GM19467 (cell line): Measurements from ENCODE around the gene EYS.
"Not testable (repeated sequence)": the region's sequence is repeated elsewhere in the genome, so short reads cannot be mapped to it uniquely, and the experiment has no call there.

ENCODE experiments used
- ATAC-seq: cut with Tn5 transposase; IDR thresholded peaks from one replicate; pipeline ENCODE4 v1.9.1; 2021; ENCODE audit warnings: mild to moderate bottlenecking, moderate library complexity; ENCODE audit not compliant: unreplicated experiment

The EYS gene

GRCh38 chr6:64030950-64031618, 1675.9 kb downstream of the EYS start:
- not testable (repeated sequence) for ATAC-seq

DNA sequence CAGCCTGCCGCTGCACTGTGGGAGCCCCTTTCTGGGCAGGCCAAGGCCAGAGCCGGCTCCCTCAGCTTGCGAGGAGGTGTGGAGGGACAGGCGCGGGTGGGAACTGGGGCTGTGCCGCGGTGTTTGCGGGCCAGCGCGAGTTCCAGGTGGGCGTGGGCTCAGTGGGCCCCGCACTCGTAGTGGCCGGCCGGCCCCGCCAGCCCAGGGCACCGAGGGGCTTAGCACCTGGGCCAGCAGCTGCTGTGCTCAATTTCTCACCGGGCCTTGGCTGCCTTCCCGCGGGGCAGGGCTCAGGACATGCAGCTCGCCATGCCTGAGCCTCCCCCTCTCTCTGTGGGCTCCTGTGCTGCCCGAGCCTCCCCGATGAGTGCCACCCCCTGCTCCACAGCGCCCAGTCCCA, 1683.3 kb downstream of the EYS start:
- no peak for ATAC-seq

DNA sequence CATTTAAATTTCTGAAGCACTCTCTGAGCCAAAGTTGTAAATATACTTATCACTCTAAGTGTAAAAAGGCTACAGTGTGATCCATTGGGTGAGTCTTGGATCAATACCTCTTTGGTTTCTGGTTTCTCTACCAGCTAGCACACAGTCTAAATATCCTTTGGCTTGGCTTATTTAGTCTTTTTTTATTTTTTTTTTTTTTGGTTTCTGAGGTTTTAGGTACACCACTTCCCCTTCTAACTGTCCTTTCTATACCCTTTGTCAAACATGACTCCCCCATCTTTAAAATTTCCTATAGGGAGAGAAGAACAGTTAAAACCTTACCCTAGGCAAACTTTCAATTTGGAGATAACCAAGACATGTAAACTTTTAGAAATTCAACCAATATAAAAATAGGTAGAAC, 1692.4 kb downstream of the EYS start:
- ATAC-seq: no peak

DNA sequence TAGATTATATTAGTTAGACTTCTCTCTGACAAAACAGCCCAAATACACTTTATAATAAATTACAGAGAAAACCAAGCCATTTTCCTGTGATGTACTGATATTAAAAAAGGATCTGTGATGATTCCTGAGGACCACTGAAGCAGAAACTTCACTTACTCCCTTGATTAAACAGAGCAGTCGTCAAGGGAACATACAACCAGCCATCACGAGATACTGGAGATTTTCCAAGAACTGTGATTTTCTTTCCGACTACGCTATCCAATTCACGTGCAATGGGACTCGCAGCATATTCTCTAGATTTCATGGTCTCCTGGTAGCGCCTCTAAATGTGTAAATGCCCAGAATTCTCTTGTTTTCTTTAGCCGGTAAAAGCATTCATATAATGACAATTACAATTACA, 1694.0 kb downstream of the EYS start:
- ATAC-seq: no peak

DNA sequence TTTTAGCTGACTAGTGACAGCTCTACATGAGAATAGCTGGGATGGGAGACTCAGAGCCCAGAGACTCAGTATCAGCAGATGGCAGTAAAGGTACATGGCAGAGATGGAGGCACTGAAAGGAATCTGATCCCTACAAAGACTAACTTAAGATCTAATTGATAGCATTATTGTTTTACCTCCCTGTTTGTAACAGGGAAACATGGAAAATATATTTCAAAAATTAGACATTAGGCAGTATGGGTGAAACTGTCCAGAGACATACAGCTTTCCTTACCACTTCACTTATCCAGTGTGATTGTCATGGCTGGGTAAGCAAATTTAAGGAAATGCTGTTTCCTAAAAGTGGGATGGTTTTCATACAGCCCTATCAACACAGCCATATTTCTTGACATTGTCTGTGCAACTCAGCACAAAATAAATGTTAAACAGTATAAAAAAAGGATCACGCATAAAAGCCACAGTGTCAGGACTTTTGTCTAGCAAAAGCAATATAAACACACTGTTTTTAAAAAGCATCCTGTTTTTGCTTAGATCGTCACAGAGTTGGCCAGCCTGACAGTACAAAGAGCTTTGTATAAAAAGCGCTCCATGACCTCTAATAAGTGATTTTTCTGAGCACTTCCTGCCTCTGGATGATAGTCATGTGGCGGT, 1694.5 kb downstream of the EYS start:
- ATAC-seq: no peak

GRCh38 chr6:64010666-64011065, 1696.4 kb downstream of the EYS start:
- no peak for ATAC-seq

DNA sequence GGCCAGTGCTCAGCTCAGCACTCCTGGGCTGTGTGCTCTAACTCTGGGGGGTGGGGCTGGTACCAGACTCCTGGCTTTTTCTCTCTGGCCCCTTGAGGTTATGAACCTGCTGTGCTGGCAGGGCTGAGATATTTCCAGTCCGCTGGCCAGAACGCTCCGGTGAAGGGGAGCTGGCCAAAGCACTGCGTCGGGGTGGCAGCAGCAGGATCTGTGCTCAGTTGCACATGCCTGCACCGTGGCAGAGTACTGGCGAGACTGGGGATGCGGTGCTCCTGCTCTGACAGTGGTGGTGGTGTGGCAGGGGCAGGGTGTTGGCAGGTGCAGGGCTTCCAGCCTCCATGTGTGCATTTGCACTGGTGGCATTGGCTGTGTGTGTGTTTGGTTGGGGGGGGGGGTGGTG, 1697.0 kb downstream of the EYS start:
- no peak for ATAC-seq

- no peak for ATAC-seq
Observed at GRCh38 chr6:64006246-64006645, 1700.8 kb downstream of the EYS start.

DNA sequence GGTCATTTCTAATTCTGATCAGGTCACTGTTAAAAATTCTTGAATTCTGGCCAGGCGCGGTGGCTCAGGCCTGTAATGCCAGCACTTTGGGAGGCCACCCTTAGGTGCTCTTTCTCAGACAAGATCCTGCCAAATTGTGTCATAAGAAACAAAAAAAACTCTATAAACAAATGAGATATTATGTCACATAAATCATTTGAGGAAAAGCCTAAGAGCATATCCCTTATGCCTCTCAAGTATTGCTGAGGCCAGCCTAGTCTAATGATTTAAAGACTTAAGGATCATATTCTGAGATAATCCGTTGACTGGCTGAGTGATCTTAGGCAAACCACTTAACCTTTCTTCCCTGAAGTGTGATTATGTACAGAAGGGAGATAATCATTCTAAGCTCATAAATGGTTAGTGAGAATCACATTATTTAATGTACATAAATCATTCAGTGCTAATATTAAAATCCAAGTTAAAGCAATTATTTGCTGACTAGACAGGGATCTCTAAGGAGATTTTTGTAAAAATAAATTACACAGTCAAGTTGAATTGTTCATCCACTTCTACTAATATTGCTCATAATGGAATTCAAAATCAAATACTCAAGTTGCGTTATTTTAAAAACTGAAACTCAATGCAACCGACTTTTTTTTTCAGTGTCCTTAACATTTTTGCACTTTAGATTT, 1706.1 kb downstream of the EYS start:
- ATAC-seq: no peak

DNA sequence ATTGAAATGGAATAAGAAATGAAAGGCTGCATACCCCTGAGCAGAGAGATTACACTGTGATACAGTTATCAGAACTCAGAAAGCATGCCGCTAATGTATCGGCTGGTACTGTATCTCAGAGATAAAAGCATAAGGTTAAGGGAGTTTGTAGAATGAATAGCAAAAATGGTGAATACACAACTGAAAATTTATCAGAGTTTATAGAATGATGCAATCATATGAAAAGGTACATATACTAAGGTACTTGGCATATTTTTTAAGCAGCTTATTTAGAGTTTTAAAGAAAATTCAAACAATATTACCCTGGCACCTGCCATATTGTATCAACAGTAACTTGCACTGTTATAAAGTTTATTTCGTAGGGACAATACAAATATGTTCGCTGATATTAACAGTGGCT, 1707.4 kb downstream of the EYS start:
- no peak for ATAC-seq

- ATAC-seq: no peak
Observed at GRCh38 chr6:63998991-63999390, 1708.0 kb downstream of the EYS start.

DNA sequence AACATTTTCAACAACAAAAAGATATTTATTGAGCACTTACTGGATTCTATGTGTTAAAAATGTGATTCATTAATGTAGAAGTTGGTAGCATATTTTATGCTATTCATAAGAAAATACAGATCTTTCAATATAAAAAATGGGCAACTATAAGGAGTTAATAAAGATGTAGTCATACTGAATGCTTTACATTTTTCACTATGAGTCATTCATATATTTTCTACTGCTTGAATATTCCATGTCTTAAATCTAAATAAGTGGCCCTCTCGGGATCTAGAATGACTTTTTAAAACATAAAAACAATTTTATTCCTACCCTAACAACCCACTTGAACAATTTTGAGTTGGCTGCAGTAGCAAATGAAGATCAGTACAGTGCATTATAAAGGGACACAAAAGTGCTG, 1709.3 kb downstream of the EYS start:
- ATAC-seq: no peak

DNA sequence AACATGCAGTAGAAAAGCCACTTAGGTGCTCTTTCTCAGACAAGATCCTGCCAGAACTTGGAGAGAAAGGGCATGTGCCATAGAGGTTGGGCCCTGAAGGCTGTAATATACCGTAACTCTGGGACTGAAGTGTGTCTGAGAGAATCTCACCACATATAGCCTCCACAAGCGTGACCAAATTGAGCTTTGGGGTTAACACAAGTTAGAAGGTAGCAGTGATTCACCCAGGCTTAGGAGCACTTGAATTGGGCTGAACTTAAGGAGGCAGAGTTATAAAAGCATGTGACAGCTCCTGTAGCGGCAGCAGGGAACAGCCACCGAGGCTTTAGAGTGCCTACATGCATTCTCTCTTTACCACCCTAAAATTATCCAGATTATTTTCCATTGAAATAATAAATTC, 1709.8 kb downstream of the EYS start:
- ATAC-seq: no peak

DNA sequence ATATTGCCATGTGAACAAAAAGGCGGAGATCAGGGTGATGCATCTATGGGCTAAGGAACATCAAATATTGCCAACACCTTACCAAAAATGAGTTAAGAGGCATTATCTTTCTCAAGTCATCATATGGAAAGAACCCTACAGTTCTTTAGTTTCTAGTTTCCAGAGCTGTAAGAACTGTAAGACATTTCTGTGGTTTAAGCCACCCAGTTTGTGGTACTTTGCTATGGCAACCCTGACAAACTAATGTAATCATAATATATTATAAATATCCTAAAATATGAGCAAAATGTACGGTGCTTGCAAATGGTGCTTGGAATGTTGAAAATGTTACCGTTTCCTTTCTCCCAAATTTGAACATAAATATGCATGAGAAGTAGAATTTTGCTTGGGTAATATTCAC, 1721.8 kb downstream of the EYS start:
- ATAC-seq: no peak

DNA sequence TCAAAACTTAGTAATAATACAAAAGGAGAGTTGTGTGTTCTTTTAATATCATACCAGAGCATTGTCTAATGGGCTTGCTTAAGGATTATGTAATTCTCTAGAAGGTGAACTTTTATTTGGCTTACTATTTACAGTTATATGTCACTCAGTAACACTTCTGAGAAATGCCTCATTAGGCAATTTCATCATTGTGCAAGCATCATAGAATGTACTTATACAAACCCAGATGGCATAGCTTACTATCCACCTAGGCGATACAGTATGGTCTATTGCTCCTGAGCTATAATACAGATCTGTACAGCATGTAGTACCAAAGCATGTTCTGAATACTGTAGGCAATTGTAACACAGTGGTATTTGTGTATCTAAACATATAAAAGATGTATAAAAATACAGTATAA, 1731.3 kb downstream of the EYS start:
- ATAC-seq: no peak

GRCh38 chr6:63968650-63969049, 1738.4 kb downstream of the EYS start:
- ATAC-seq: no peak

DNA sequence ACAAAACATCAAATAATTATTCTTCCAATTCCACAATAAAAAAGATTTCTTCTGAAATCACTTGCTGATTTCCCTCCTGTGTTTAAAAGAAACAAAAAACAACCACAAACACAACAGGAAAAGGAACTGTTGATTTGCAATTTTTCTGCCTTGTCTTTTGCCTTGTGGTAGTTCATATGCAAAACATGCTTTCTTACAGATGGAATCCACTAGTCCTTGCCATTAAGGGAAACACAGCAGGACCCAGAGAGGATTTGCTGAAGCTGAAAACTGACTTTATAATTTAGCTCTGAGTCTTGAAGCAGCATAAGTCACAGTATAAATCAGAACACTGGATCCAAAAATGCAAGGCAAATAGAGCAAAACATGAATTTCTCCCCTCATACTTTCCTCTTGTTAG, 1742.7 kb downstream of the EYS start:
- no peak for ATAC-seq

GRCh38 chr6:63963769-63964315, 1743.2 kb downstream of the EYS start:
- no peak for ATAC-seq

- ATAC-seq: not testable (repeated sequence)
Observed at GRCh38 chr6:63953336-63954021, 1753.5 kb downstream of the EYS start.

DNA sequence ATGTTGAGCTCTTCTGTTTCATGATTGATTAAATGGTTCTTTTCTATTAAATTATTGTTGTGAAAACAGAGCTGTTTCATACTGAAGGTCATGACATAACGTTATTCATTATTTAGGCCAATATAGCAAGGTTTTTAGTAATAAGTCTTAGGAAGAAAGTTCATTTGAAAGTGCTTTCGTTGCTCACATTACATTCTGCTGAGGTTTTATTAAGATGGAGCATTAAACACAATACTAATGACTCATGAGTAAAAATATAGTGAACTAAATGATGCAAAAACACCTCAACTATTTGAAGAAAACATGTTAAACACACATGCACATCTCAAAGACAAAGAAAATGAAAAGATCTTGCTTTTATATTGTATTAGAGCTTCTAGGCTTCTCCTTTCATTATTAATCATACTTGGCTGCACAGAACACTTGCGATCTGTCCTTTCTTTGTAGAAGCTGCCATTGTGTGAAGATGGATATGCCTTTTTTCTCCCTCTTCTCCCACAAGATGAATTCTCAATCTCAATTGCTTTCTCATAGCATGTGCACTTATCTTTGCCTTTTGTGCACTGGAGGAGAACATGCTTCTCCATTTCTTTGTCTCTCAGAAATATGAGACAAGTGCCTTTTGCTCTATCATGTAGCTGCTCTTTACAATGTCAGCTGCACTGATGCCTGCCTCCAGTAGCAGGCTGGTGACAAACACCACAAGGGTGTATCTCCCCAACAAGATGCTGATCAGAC, 1759.1 kb downstream of the EYS start:
- no peak for ATAC-seq

- no peak for ATAC-seq
Observed at GRCh38 chr6:63945987-63946386, 1761.0 kb downstream of the EYS start.
